GM12878 (cell line): ENCODE measurements around the gene ERI2.

ENCODE experiments used
- CTCF ChIP-seq, 3 experiments: IDR thresholded peaks in 2 of 3; conservative IDR thresholded peaks in 1 of 3; 2 replicates each; pipeline ENCODE4 v1.5.1; 2011; ENCODE audit warnings: low read depth in 3 of 3, low read length in 3 of 3, mild to moderate bottlenecking in 3 of 3, control low read depth in 2 of 3, moderate library complexity in 2 of 3, inconsistent platforms in 1 of 3, mixed read lengths in 1 of 3; ENCODE audit not compliant: control insufficient read depth in 2 of 3, insufficient read depth in 1 of 3; ENCODE audit errors: extremely low read depth in 1 of 3
- EP300 ChIP-seq, 2 experiments: fragments of 150-350 bp in 1 of 2; IDR thresholded peaks; 2 replicates each; pipeline ENCODE4 v1.6.1; 2011 to 2012; ENCODE audit warnings: low read depth in 2 of 2, low read length in 2 of 2, borderline replicate concordance in 1 of 2, improper control_type of control experiment in 1 of 2, inconsistent platforms in 1 of 2; ENCODE audit not compliant: control insufficient read depth in 1 of 2
- ESRRA ChIP-seq: IDR thresholded peaks from 2 replicates; pipeline ENCODE4 v1.6.1; 2012; ENCODE audit warnings: mild to moderate bottlenecking, low read length, improper control_type of control experiment
- EZH2 ChIP-seq: IDR thresholded peaks from 2 replicates; pipeline ENCODE4 v1.6.1; 2012; ENCODE audit warnings: low read depth, mild to moderate bottlenecking, control low read depth, inconsistent platforms, low read length, borderline replicate concordance; ENCODE audit not compliant: control insufficient read depth
- MAX ChIP-seq: IDR thresholded peaks from 2 replicates; pipeline ENCODE4 v1.6.1; 2012; ENCODE audit warnings: low read depth, low read length, improper control_type of control experiment
- NFIC ChIP-seq: IDR thresholded peaks from 2 replicates; pipeline ENCODE4 v1.6.1; 2012; ENCODE audit warnings: low read depth, mild to moderate bottlenecking, inconsistent platforms, low read length, moderate library complexity
- TF ChIP-seq, protein P1 (sequence below): fragments of 450-650 bp; IDR thresholded peaks from 2 replicates; pipeline ENCODE4 v1.6.1; 2016; ENCODE audit warnings: mild to moderate bottlenecking, moderate library complexity, borderline replicate concordance

DNA sequence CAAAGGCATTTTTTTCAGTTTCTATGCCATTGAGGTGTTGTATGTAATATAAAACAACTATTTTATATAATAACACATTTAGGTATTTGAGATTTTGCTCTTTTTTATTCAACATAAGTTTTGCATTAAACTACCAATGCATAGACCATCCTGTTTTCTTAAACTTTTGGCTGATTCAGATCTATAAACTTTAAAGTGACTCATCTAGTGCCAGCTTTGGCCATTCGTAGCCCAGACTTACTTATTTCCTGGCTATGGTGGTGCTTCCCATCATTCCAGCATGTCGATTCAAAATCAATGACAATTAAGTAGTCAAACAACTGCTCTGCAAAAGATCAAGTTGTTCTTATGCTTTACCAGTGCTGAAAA lies 3.1 kb downstream of the ERI2 start:
- TF ChIP-seq EP300 (IDR thresholded peaks at IDR 0.05; ENCODE audit: borderline replicate concordance in 1 of 2, control insufficient read depth in 1 of 2, low read depth in 2 of 2, low read length in 2 of 2), result no peak
- no peak for TF ChIP-seq ESRRA
- no peak for TF ChIP-seq EZH2
- no peak for TF ChIP-seq NFIC
- TF ChIP-seq CTCF (IDR thresholded peaks at IDR 0.05 in 2 of 3, conservative IDR thresholded peaks at IDR 0.05 in 1 of 3; ENCODE audit: control insufficient read depth in 2 of 3, extremely low read depth in 1 of 3, insufficient read depth in 1 of 3, low read depth in 3 of 3, low read length in 3 of 3), result no peak
- TF ChIP-seq, protein P1, sequence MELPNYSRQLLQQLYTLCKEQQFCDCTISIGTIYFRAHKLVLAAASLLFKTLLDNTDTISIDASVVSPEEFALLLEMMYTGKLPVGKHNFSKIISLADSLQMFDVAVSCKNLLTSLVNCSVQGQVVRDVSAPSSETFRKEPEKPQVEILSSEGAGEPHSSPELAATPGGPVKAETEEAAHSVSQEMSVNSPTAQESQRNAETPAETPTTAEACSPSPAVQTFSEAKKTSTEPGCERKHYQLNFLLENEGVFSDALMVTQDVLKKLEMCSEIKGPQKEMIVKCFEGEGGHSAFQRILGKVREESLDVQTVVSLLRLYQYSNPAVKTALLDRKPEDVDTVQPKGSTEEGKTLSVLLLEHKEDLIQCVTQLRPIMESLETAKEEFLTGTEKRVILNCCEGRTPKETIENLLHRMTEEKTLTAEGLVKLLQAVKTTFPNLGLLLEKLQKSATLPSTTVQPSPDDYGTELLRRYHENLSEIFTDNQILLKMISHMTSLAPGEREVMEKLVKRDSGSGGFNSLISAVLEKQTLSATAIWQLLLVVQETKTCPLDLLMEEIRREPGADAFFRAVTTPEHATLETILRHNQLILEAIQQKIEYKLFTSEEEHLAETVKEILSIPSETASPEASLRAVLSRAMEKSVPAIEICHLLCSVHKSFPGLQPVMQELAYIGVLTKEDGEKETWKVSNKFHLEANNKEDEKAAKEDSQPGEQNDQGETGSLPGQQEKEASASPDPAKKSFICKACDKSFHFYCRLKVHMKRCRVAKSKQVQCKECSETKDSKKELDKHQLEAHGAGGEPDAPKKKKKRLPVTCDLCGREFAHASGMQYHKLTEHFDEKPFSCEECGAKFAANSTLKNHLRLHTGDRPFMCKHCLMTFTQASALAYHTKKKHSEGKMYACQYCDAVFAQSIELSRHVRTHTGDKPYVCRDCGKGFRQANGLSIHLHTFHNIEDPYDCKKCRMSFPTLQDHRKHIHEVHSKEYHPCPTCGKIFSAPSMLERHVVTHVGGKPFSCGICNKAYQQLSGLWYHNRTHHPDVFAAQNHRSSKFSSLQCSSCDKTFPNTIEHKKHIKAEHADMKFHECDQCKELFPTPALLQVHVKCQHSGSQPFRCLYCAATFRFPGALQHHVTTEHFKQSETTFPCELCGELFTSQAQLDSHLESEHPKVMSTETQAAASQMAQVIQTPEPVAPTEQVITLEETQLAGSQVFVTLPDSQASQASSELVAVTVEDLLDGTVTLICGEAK, result no peak
- no peak for TF ChIP-seq MAX
